NK-92 treated with Interleukin-12 subunit alpha and Interleukin-12 subunit beta, amount 100 ng/mL, for 24 hours (cell line): ENCODE measurements around the gene TAS2R20.

Experiments used
- DNase-seq: peaks from one replicate; lab custom pipeline; 2025; lab: John Stamatoyannopoulos, UW

Gene TAS2R20

DNA sequence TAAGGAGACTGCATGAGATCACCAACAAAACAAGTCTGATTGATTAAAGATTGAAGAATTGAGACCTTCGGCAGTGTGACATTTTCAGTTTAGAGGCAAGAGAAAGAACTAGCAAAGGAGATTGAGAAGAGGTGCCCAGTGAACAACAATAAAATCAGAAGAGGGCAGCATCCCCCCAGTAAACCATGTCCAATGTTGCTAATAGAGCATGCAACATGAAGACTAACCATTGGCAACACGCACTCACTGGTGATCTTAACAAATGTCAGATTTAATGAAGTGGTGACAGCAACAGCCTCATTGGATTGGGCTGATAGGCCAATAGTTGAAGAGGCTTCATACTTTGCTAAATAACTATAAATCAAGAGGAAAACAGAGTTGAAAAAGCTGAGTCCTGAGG, 38.3 kb downstream of the TAS2R20 start:
- DNase-seq = no peak

DNA sequence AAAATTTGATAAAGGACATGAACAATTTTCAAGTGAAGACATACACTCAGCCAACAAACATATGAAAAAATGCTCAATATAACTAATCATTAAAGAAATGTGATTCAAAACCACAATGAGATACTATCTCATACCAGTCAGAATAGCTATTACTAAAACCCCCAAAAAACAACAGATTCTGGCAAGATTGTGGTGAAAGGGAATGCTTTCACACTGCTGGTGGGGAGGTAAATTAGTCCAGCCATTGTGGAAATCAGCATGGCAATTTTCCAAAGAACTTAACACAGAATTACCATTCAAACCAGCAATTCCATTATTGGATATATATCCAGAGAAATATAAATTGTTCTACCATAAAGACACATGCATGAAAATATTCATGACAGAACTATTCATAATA, 40.4 kb downstream of the TAS2R20 start:
- no peak for DNase-seq

DNA sequence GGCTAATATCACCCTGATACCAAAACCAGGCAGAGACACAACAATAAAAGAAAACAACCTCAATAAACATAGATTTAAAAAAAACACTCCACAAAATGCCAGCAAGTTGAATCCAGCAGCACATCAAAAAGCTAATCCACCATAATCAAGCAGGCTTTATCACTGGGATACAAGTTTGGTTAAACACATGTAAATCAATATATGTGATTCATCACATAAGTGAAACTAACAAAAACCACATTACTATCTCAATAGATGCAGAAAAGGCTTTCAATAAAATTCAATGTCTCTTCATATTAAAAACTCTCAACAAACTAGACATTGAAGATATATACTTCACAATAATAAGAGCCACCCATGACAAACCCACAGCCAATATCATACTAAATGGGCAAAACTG, 42.0 kb downstream of the TAS2R20 start:
- no peak for DNase-seq

DNA sequence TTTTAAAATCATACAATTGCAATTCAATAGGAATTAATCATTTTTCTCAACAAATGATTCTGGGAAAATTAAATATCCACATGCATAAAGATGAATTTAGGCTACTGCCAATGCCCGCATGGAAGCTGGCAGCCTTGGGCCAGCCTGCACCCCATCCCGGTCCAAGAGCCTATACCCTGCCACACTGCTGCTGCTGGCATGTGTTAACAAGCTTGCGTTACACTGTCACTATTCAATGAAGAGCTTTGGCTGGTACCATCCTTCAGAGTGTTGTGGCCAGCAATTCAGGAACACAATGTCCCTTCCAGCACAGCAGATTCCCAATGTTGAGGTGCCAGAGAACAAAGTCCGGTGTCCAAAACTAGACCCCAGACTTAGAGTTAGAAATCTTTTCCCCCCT, 45.5 kb downstream of the TAS2R20 start:
- no peak for DNase-seq
